Measurements from ENCODE around the gene SOX2.
A peak's percentile ranks its signal among the peaks of the same experiment; 100 is the strongest.

The SOX2 gene

DNA sequence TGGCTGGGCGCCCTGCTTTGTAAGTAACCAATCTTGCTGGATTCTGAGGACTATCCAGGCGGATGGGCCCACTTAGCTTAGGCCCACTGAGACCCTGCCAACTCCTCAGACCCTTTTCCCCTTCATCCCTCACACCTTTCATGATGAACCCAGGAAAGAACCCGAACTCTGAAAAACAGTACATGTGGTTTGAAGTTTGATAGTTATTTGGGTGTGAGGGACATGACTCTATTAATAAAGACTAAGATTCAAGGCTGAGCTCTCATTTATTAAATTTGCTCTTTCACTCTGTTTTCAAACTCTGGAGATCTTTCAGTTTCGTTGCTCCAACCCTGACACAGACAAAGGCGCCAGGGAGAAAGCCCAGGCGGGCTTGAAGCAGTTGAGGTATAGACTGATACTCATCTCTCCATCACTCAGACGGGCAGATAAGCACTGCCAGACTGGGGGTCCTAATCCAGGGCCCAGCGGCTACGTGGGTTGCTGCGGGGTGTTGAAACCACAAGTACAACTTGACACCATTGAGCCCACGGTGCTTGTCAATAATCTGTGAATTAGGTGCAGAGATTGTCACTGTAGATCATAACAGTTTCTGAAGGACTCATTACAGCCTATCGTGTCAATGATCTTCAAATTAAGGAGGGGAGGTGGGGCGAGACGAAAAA is 7.2 kb upstream of the SOX2 start:
- DNase-seq (ENCODE audit: low read depth), result no peak

DNA sequence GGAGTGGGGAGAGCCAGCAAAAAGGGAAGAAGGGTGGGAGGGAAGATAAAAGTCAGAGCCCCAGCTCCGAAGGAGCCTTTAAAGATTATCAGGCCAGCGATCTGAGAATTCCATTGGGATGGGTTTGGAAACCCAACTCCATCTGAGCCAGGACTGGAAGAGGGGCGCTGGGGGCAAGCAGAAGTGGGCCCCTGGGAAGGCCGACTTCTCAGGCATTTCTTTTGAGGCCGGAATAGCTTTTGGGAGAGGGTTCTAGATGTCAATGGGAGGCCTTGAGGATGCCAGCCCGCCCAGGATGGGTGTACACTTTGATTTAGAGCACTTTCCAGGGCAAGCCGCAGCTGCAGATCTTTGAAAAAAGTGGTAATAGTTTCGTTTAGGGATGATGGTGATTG is 6.6 kb upstream of the SOX2 start:
- no peak for DNase-seq (ENCODE audit: low read depth)

DNA sequence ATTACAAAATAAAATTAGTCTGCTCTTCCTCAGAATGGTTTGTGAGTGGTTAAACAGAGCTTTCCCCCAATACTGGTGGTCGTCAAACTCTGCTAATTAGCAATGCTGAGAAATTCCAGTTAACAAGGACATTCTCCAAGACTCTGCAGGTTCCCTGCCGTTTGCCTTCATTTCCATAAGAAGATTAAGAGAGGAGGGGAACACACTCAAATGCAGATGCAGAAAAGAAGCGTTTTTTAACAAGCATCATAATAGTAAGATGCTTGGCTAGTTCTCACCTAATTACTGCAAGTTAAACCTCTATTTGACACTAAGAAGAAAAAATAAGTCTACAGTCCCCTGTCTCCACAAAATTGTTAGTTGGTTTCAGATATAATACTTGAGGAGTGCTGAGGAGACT is 3.7 kb upstream of the SOX2 start:
- no peak for DNase-seq (ENCODE audit: low read depth)

DNA sequence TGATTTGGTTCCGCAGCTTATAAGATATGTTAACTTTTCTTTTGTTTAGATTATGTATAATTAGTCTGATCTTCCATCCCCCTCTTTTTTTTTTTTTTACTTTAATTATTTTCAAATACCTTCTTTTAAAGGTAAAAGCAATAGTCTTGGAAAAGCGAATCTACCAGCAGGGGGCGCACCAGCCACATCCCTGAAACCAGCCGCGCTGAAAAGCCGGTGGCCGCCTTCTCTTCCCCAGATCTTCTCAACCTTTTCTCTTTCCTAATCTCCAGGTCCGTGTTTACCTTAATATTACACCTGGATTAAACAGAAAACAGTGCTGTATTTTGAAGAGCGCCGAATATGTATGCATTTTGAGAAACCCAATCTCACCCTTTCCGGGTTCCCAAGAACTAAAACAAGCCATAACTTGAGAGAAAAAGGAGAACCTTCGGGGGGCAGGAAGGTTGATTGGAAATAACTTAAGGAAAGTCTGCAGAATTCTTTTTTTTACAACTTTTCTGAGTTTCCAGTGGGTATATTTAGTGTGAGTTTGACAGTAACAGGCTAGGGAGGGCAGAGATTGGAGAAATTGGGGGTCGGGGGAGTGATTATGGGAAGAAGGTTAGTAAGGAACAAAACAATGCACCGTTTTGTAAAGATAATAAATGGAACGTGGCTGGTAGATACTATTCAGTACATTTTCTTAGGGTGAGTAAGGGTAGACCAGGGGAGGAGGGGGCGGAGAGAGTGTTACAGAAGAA is 2.0 kb upstream of the SOX2 start:
- DNase-seq (ENCODE audit: low read depth), result peak; percentile 17

DNA sequence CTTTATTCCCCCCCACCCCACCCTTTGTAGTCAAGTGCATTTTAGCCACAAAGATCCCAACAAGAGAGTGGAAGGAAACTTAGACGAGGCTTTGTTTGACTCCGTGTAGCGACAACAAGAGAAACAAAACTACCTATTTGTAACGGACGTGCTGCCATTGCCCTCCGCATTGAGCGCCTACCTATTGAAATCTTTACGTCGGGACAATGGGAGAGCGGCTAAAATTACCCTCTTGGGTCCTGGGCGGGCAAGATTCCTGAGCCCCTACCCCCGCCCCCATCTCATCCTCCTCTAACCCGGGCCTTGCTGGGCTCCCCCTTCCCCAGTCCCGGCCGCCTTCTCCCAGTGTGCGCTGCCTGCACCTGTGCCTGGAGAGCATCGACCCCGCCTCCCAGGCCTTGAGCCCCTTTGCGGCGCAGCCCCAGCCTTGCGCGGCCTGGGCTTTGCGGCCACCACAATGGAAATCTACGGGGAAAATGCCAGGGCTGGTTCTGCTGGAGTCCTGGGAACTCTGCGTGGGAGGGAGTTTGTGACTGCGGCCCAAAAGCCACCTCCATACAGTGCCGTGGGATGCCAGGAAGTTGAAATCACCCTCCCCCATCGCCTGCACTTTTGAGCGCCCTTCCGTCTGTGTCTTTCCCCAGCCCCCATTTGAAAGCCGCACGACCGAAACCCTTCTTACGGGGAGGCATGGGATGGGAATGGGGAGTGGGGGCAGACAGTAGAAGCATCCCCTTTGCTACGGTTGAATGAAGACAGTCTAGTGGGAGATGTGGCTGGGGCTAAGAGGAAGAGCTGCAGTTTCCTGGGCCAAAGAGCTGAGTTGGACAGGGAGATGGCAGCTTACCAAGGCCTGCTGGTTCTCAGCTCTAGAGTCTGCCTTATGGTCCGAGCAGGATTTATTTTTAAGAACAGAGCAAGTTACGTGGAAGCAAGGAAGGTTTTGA is 1.1 kb upstream of the SOX2 start:
- DNase-seq (ENCODE audit: low read depth), result no peak

DNA sequence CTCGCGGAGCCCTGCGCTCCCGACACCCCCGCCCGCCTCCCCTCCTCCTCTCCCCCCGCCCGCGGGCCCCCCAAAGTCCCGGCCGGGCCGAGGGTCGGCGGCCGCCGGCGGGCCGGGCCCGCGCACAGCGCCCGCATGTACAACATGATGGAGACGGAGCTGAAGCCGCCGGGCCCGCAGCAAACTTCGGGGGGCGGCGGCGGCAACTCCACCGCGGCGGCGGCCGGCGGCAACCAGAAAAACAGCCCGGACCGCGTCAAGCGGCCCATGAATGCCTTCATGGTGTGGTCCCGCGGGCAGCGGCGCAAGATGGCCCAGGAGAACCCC is 464 bp downstream of the SOX2 start:
- DNase-seq (ENCODE audit: low read depth), result no peak

DNA sequence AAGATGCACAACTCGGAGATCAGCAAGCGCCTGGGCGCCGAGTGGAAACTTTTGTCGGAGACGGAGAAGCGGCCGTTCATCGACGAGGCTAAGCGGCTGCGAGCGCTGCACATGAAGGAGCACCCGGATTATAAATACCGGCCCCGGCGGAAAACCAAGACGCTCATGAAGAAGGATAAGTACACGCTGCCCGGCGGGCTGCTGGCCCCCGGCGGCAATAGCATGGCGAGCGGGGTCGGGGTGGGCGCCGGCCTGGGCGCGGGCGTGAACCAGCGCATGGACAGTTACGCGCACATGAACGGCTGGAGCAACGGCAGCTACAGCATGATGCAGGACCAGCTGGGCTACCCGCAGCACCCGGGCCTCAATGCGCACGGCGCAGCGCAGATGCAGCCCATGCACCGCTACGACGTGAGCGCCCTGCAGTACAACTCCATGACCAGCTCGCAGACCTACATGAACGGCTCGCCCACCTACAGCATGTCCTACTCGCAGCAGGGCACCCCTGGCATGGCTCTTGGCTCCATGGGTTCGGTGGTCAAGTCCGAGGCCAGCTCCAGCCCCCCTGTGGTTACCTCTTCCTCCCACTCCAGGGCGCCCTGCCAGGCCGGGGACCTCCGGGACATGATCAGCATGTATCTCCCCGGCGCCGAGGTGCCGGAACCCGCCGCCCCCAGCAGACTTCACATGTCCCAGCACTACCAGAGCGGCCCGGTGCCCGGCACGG is 991 bp downstream of the SOX2 start:
- no peak for DNase-seq (ENCODE audit: low read depth)

DNA sequence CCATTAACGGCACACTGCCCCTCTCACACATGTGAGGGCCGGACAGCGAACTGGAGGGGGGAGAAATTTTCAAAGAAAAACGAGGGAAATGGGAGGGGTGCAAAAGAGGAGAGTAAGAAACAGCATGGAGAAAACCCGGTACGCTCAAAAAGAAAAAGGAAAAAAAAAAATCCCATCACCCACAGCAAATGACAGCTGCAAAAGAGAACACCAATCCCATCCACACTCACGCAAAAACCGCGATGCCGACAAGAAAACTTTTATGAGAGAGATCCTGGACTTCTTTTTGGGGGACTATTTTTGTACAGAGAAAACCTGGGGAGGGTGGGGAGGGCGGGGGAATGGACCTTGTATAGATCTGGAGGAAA is 1.5 kb downstream of the SOX2 start:
- no peak for DNase-seq (ENCODE audit: low read depth)

DNA sequence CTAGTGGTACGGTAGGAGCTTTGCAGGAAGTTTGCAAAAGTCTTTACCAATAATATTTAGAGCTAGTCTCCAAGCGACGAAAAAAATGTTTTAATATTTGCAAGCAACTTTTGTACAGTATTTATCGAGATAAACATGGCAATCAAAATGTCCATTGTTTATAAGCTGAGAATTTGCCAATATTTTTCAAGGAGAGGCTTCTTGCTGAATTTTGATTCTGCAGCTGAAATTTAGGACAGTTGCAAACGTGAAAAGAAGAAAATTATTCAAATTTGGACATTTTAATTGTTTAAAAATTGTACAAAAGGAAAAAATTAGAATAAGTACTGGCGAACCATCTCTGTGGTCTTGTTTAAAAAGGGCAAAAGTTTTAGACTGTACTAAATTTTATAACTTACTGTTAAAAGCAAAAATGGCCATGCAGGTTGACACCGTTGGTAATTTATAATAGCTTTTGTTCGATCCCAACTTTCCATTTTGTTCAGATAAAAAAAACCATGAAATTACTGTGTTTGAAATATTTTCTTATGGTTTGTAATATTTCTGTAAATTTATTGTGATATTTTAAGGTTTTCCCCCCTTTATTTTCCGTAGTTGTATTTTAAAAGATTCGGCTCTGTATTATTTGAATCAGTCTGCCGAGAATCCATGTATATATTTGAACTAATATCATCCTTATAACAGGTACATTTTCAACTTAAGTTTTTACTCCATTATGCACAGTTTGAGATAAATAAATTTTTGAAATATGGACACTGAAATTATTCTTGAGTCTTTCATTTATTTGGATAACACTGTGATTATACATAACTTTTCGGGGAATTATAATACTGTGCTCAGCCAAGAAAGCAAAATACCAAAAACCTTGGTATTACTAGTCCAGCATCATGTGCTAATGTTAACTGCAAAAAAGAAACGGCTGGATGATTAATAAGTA is 2.2 kb downstream of the SOX2 start:
- no peak for DNase-seq (ENCODE audit: low read depth)

DNA sequence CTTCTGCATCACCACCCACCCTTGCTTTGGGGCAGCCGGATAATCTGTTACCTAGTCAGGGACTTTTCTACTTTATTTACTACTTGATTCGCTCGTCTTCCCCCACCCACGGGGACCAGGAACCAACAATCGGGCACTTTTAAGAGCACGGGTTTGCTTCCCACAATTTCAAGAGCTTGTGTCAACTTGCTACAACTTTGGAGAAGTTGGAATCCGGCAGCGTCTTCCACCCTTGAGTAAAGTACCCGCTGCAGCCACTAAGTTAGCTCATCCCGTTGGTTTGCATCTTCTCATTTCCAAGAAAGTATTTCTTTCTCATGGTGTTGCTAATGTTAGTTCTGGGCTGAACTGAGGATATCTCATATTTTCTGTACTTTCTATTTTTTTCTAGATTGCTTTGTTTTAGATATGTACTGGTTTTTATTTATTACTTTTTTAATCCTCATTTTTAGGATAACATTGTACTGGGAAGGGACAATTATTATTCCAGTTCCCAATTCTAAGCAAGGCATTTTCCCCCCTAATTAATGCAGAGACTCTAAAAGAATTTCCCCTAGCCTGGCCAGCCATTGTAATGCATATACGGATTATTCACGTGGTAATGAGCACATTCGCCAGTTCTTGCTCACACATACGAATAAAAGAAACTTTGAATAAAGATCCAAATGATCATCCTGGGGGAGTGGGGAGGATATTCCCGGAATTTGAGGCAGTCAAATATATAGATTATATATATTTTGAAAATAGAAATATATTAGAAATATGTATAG is 4.0 kb downstream of the SOX2 start:
- no peak for DNase-seq (ENCODE audit: low read depth)

DNA sequence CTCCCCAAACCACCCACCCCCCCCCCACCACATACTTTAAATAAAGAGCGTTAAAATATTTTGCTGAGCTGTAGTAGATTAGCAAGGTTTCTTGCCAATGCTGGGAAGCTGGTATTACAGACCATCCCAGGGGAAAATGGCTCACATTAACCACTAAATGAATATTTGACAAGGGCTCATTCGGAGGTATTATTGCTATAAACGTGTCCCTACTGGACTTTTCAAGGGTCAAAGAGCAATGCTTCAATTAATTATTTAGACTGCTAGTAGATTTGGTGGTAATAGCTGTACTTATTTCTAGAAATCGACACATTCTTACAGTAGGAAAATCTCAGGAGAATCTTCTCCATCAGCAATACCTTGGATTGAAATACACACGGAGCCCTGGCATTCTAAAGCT is 5.2 kb downstream of the SOX2 start:
- DNase-seq (ENCODE audit: low read depth), result no peak

DNA sequence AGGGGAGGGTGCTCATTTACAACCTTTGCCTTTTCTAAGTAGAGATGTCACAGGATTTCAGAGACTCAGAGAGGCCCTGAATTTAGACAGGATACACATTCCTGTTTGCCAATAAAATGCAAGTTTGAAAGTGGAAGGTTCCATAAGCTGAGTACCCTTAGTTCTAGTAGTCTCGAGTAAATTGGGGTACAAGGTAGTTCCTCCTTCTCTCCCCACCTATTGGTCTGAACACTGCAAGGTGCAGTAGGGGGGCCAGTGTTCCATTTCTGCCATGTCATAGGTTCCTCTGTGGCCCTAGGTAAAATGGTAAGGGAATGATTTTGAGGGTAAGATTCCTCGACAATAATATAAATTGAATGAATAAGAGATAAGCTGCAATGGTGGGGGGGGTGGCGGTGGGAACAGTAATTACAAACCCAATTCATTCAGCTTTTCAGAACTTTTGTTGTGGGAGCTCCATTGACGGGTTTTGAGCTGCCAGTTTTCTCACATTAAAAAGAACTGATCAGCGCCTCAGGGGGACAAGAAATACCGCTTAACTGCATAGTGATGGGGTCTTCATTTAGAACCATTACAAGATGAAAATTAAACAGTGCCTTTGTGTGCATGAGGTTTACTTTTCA is 5.9 kb downstream of the SOX2 start:
- DNase-seq (ENCODE audit: low read depth), result no peak

DNA sequence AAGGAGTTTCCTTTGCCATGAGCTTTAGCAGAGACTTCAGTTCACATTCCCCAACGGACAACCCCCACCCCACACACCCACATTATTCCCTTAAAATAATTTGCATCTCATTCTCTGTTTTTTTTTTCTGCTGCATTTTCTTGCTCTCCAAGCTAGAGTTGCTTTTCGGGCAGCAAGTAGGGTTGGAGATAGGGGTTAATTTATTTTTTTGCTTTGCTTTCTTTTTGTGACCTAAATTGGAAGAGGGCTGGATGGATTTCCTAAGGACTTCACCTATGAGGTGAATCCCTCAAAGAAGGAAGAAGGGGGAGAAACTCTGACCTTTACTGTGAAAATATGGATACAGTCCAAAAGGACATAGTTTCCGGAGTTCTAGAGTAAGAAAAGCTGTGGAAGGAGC is 6.6 kb downstream of the SOX2 start:
- no peak for DNase-seq (ENCODE audit: low read depth)

DNA sequence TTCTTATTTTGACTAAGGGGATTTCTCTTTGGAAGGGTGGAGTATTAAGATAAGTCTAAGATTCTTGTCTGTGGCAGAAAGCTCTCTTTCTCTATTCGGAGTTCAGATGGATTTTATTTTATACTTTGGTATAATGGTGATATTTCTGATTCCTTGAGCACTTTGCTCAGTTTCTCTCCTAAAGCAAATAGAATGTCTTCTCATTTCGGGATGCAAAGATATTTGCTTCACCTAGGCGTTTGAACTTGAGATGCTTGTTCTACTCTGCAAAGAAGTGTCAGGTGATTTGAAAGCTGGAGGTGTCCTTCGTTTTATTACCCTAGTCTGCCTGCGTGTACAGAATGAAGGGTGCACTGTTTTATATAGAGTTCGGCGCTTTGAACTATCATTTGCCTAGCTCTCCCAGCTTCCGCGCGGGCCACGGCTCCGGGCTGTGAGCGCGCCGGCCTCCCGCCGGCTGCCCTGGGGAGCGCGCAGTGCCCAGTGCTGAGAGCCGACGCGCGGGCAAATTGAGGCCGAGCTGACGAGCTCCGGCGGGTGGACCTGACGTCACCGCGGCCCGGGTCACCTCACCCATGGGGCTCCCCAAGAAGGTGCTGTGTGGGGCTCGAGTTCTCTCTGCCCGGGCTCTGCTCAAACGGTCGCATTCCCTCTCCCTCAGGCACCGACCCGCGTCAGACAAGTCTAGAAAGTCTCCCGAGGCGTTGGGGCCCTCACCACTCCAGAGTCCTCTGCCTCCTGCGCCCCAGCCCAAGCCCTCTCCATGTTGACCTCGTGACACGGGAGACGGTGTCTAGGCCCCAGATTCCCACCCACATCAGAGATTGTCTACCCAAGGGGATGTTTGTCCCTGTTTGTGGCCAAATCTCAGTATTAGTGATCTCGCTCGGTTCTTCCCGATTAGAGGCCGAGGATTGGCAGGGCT is 7.5 kb downstream of the SOX2 start:
- no peak for DNase-seq (ENCODE audit: low read depth)

DNA sequence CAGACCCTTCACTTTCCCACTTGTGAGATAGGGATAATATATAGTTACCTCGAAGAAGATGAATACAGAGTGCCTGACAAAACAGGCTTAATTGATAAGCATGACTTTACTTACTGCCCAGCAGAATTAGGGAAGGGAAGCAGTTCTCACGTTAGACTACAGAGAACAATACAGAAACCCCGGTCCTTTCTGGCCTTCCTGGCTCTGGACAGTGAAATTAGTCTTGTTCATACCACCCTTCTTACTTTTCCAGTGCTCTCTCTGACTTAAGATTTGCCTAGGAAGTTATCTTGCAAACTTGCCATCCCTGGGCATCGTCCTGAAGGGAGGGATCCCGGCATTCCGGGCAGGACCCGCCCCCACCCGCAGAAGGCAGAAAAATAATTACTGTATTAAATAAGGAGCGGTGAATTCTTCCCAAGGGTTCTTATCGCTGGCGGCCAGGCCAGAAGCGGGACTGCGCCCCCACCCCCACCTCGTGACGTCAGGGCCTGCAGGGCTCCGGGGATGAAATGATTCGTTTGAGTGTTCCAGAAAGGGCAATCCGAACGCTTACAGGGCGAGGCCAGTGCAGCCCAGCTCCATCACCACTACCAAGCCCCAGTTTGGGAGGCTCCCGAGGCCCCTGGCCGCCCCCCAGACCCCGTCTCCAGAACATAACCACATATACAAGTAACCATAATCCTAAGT is 8.4 kb downstream of the SOX2 start:
- no peak for DNase-seq (ENCODE audit: low read depth)

DNA sequence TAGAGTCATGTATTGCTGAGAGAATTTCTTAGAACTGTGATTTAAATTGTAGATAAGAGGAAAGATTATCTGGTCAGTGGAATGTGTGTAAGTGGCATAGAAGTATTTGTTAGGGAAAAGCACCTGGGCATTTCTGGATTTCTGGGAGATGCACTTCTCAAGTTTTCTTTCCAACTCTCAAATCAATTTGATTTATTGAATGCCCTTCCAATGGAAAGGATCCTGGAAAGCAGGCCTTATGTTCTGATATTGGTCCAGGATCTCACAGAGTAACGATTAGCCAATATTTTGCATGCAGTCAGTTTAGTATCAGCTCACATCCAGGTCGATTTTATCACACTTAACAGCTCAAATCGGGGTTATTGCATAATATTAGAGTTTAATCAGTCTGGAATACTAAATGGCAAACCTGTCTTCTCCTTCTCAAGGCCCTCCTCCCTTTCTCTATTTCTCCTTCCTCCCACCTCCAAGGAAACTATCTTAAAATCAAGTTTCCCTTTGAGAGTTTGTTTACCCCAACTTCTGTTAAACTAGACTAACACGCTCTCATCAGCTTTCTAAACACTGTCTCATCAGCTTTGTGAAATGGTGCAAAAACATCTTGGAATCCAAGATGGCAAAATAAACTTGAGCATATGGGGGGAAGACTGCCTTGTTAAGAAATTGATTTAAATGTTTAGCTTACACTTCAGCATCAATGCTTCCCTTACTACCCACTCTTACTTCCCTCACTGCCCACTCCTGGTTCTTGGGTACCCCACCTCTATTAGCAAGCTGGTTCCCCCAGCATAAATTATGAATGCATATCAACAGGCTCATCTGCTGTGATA is 9.5 kb downstream of the SOX2 start:
- DNase-seq (ENCODE audit: low read depth), result no peak

DNA sequence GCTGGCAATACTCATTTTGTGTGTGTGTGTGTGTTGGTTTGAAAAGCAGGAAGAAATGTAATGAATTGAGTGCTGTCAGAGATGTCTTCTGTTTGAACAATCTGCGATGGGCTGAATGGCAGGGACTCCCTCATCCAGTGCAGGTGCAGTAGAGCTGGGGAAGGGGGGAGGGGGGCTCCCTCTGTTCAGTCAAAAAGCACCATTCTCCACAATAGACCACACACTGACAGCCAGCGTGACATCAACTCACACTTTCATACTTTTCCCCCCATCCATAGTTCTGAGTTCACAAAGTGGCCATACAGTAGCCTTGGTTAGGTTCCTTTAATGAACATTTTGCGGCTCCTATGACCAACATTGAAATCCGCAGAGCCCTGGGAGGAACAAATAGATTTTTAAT is 10.4 kb downstream of the SOX2 start:
- no peak for DNase-seq (ENCODE audit: low read depth)

Data from activated gamma-delta T cell treated with anti-CD3 and anti-CD28 coated beads, Interleukin-2, amount 50 U/mL, for 16 hours (primary cell).